ENCODE data around the gene MYH9.

MYH9 gene

GRCh38 chr22:36304429-36304828, 83.3 kb downstream of the MYH9 start:
- H3K27ac ChIP-seq = no peak overlapping the region
- TF ChIP-seq ZFX (IDR thresholded peaks at IDR 0.05) = no peak
- no peak for TF ChIP-seq CTCF (conservative IDR thresholded peaks at IDR 0.05)

GRCh38 chr22:36303874-36304273, 83.9 kb downstream of the MYH9 start:
- no peak overlapping the region for H3K27ac ChIP-seq
- TF ChIP-seq CTCF (conservative IDR thresholded peaks at IDR 0.05) (no peak), ZFX (IDR thresholded peaks at IDR 0.05) (no peak)

GRCh38 chr22:36303115-36303467, 84.7 kb downstream of the MYH9 start:
- TF ChIP-seq CTCF (conservative IDR thresholded peaks at IDR 0.05) (no peak), ZFX (IDR thresholded peaks at IDR 0.05) (no peak)
- H3K27ac ChIP-seq = no peak overlapping the region

- TF ChIP-seq ZFX (IDR thresholded peaks at IDR 0.05) (no peak), CTCF (conservative IDR thresholded peaks at IDR 0.05) (no peak)
- H3K27ac ChIP-seq = no peak overlapping the region
Measured at GRCh38 chr22:36302439-36303114, 85.2 kb downstream of the MYH9 start.

GRCh38 chr22:36301851-36302250, 85.9 kb downstream of the MYH9 start:
- TF ChIP-seq ZFX (IDR thresholded peaks at IDR 0.05) (no peak), CTCF (conservative IDR thresholded peaks at IDR 0.05) (no peak)
- H3K27ac ChIP-seq = no peak overlapping the region

GRCh38 chr22:36301384-36301828, 86.4 kb downstream of the MYH9 start:
- no peak for TF ChIP-seq ZFX (IDR thresholded peaks at IDR 0.05)
- TF ChIP-seq CTCF (conservative IDR thresholded peaks at IDR 0.05) = peak; percentile 95
- H3K27ac ChIP-seq = no peak overlapping the region

GRCh38 chr22:36300396-36301212, 87.2 kb downstream of the MYH9 start:
- TF ChIP-seq CTCF (conservative IDR thresholded peaks at IDR 0.05) (no peak), ZFX (IDR thresholded peaks at IDR 0.05) (no peak)
- no peak overlapping the region for H3K27ac ChIP-seq
